AG04450 (cell line): Measurements from ENCODE around the gene OR4D1. TPM values are rescaled to one million over a fixed set of nuclear protein-coding genes. Genes with fewer than 3 reads are reported as not detected.
A peak's percentile ranks its signal among the peaks of the same experiment; 100 is the strongest.

Experiments used
- CTCF ChIA-PET: fragments of 300-600, 350-600 bp; formaldehyde crosslinking; extraction: SDS; loops from one replicate; lab custom pipeline; 2022; ENCODE audit warnings: antibody characterized with exemption, inconsistent platforms; lab: Charles Lee
- POLR2A ChIA-PET: fragments of 350-600 bp; formaldehyde crosslinking; extraction: SDS; loops from one replicate; lab custom pipeline; 2021; ENCODE audit warnings: antibody characterized with exemption, inconsistent platforms; lab: Yijun Ruan, JAX
- DNase-seq: peaks from one replicate; pipeline ENCODE4 v3.0.0-alpha.2; 2011; ENCODE audit warnings: low read depth, low spot score
- H3K27ac ChIP-seq: one replicate; pipeline ENCODE4 v1.5.1; 2012; ENCODE audit warnings: low read depth, low read length, control low read depth
- H3K27me3 ChIP-seq: one replicate; pipeline ENCODE4 v1.6.0; 2012; ENCODE audit warnings: low read length; ENCODE audit not compliant: control insufficient read depth, insufficient read depth
- H3K4me3 ChIP-seq: 2 replicates; pipeline ENCODE4 v1.5.1; 2011; ENCODE audit warnings: mild to moderate bottlenecking, low read depth, low read length, control low read depth
- H3K9me3 ChIP-seq: 2 replicates; pipeline ENCODE4 v1.5.1; 2012; ENCODE audit warnings: low read length; ENCODE audit not compliant: control insufficient read depth, insufficient read depth
- CTCF ChIP-seq: IDR thresholded peaks from 2 replicates; pipeline ENCODE4 v1.5.1; 2011; ENCODE audit warnings: low read depth, low read length, control low read depth, inconsistent platforms
- polyA plus RNA-seq: library from polyadenylated mRNA; depleted of rRNA; stranded (reverse); fragments of >200 nt; gene quantifications from 2 replicates; pipeline ENCODE4 v1.2.3, GENCODE V29; 2011

The OR4D1 gene
- polyA plus RNA-seq, 1 experiment, result not detected

GRCh38 chr17:58184986-58185761 lies 37.0 kb downstream of the OR4D1 start:
- H3K27ac ChIP-seq, result no peak overlapping the region
- no peak for TF ChIP-seq CTCF
- H3K4me3 ChIP-seq, result no peak overlapping the region
- POLR2A ChIA-PET, result no interaction called here
- no peak for DNase-seq
- peaks cover 2% of the 10 kb centered on the region for H3K27me3 ChIP-seq
- CTCF ChIA-PET, result no interaction called here
- no peaks in the 10 kb centered on the region for H3K9me3 ChIP-seq

DNA sequence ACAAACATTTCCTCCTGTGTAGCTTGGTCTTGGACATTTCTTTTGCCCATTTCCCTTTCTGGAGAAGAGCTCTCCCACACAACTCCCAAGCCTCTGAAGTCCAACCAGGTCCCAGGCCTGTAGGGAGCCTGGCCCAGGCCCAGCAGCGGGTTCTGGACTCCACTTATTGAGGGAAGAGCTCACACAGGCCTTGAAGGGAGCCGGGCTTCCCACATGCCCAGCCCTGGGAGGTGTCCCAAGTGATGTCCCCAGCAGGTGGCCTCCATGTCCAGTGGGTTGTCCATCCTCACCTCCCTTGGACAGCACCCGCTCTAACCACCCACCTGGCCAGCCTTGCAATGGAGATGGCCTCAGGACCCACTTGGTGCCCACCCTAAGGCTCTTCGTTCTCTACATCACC lies 38.4 kb downstream of the OR4D1 start:
- H3K27ac ChIP-seq, result no peak overlapping the region
- ChIA-PET CTCF (no interaction called here), POLR2A (no interaction called here)
- H3K4me3 ChIP-seq, result no peak overlapping the region
- H3K27me3 ChIP-seq, result peaks cover 2% of the 10 kb centered on the region
- TF ChIP-seq CTCF, result no peak
- H3K9me3 ChIP-seq, result no peaks in the 10 kb centered on the region
- no peak for DNase-seq

GRCh38 chr17:58187063-58187462 lies 38.9 kb downstream of the OR4D1 start:
- POLR2A ChIA-PET, result no interaction called here
- DNase-seq, result no peak
- H3K27me3 ChIP-seq, result peaks cover 2% of the 10 kb centered on the region
- H3K9me3 ChIP-seq, result no peaks in the 10 kb centered on the region
- H3K27ac ChIP-seq, result no peak overlapping the region
- TF ChIP-seq CTCF, result no peak
- no peak overlapping the region for H3K4me3 ChIP-seq
- CTCF ChIA-PET, result no interaction called here

DNA sequence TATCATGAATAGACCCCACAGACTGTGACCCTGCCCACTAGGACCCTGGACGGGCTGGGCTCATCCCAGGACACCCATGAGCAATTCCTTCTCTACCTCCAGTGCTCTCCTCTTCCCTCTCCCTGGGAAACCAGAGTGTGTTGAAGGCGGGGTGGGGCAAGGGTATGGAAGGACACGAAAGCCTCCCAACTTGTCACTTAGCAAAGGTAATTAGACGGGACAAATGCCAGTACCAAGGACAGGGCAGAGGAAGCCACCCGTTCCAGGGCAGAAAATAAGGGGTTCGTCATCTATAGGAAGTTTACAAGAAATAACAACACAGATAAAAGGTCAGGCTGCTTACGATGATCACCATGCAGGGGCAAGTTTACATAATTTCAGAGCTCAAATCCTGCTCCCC lies 39.5 kb downstream of the OR4D1 start:
- no peak for DNase-seq
- CTCF ChIA-PET, result no interaction called here
- Histone ChIP-seq H3K27me3 (peaks cover 2% of the 10 kb centered on the region), H3K27ac (no peak overlapping the region), H3K9me3 (no peaks in the 10 kb centered on the region), H3K4me3 (no peak overlapping the region)
- TF ChIP-seq CTCF, result no peak
- POLR2A ChIA-PET, result no interaction called here

- peak; percentile 23 for DNase-seq
- POLR2A ChIA-PET, result interaction anchor here (0.5 kb wide), 1 partner anchor 1228 kb away, joined by 3 read pairs; no protein-coding TSS in a partner anchor
- no peak overlapping the region for H3K27ac ChIP-seq
- CTCF ChIA-PET, result no interaction called here
- H3K27me3 ChIP-seq, result peaks cover 5% of the 10 kb centered on the region
- H3K9me3 ChIP-seq, result no peaks in the 10 kb centered on the region; the same call in 1 of the 2 replicates
- no peak overlapping the region for H3K4me3 ChIP-seq
- TF ChIP-seq CTCF, result no peak
Measured at GRCh38 chr17:58189436-58190146, 41.4 kb downstream of the OR4D1 start.
